Measurements from ENCODE around the gene ALOX5AP. TPM values are rescaled to one million over a fixed set of nuclear protein-coding genes. Genes with fewer than 3 reads are reported as not detected.

The ALOX5AP gene
- total and polyA plus RNA-seq, 4 donors: 17.9 to 753 (median 111) TPM

- Histone ChIP-seq H3K27me3 (ENCODE audit: control insufficient read depth in 3 of 3, insufficient read depth in 3 of 3, low read length in 2 of 3) (no peaks in the 10 kb centered on the region), H3K27ac (ENCODE audit: low read depth in 1 of 2, low read length in 1 of 2) (no peak overlapping the region), H3K9me3 (ENCODE audit: control insufficient read depth in 4 of 4, insufficient read depth in 3 of 4, low read length in 3 of 4) (peaks cover 0 to 2% (median 0%) of the 10 kb centered on the region in 4 donors), H3K36me3 (ENCODE audit: control insufficient read depth in 4 of 4, insufficient read depth in 4 of 4, low read length in 4 of 4) (no peaks in the 10 kb centered on the region), H3K4me3 (no peak overlapping the region), H3K9ac (ENCODE audit: insufficient read depth in 1 of 2, low read length in 2 of 2) (no peak overlapping the region), H3K4me1 (ENCODE audit: control insufficient read depth in 5 of 5, insufficient read depth in 5 of 5, low read length in 5 of 5) (peaks cover 0 to 30% (median 9%) of the 10 kb centered on the region in 5 donors)
- peak in 1 of 3 donors; percentile 59 for DNase-seq
- no peak for ATAC-seq (ENCODE audit: insufficient read depth, low FRiP score)
- TF ChIP-seq, protein P1, sequence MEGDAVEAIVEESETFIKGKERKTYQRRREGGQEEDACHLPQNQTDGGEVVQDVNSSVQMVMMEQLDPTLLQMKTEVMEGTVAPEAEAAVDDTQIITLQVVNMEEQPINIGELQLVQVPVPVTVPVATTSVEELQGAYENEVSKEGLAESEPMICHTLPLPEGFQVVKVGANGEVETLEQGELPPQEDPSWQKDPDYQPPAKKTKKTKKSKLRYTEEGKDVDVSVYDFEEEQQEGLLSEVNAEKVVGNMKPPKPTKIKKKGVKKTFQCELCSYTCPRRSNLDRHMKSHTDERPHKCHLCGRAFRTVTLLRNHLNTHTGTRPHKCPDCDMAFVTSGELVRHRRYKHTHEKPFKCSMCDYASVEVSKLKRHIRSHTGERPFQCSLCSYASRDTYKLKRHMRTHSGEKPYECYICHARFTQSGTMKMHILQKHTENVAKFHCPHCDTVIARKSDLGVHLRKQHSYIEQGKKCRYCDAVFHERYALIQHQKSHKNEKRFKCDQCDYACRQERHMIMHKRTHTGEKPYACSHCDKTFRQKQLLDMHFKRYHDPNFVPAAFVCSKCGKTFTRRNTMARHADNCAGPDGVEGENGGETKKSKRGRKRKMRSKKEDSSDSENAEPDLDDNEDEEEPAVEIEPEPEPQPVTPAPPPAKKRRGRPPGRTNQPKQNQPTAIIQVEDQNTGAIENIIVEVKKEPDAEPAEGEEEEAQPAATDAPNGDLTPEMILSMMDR (IDR thresholded peaks at IDR 0.05; ENCODE audit: control extremely low read depth, extremely low read depth): no peak
- WGBS, 2 donors: 15 to 22% methylated on average over 3 of the region's 3 CpGs
These were observed 71.4 kb downstream of the ALOX5AP start for GRCh38 chr13:30806784-30807183.

- Histone ChIP-seq H3K27me3 (ENCODE audit: control insufficient read depth in 3 of 3, insufficient read depth in 3 of 3, low read length in 2 of 3) (no peaks in the 10 kb centered on the region), H3K27ac (ENCODE audit: low read depth in 1 of 2, low read length in 1 of 2) (no peak overlapping the region), H3K9me3 (ENCODE audit: control insufficient read depth in 4 of 4, insufficient read depth in 3 of 4, low read length in 3 of 4) (peaks cover 0 to 2% (median 0%) of the 10 kb centered on the region in 4 donors), H3K9ac (ENCODE audit: insufficient read depth in 1 of 2, low read length in 2 of 2) (no peak overlapping the region), H3K4me3 (no peak overlapping the region), H3K4me1 (ENCODE audit: control insufficient read depth in 5 of 5, insufficient read depth in 5 of 5, low read length in 5 of 5) (peaks cover 0 to 30% (median 9%) of the 10 kb centered on the region in 5 donors), H3K36me3 (ENCODE audit: control insufficient read depth in 4 of 4, insufficient read depth in 4 of 4, low read length in 4 of 4) (no peaks in the 10 kb centered on the region)
- DNase-seq (no peak), ATAC-seq (ENCODE audit: insufficient read depth, low FRiP score) (no peak)
- 92 to 94% methylated on average over 4 of the region's 4 CpGs for WGBS, 2 donors
- TF ChIP-seq, protein P1 (IDR thresholded peaks at IDR 0.05; ENCODE audit: control extremely low read depth, extremely low read depth): no peak
These were observed 72.0 kb downstream of the ALOX5AP start for GRCh38 chr13:30807392-30807791.

GRCh38 chr13:30808600-30808999 is 73.3 kb downstream of the ALOX5AP start:
- WGBS, 2 donors: 69 to 71% methylated on average over 2 of the region's 2 CpGs
- peaks cover 0 to 2% (median 0%) of the 10 kb centered on the region in 4 donors for H3K9me3 ChIP-seq (ENCODE audit: control insufficient read depth in 4 of 4, insufficient read depth in 3 of 4, low read length in 3 of 4)
- TF ChIP-seq, protein P1 (IDR thresholded peaks at IDR 0.05; ENCODE audit: control extremely low read depth, extremely low read depth): no peak

DNA sequence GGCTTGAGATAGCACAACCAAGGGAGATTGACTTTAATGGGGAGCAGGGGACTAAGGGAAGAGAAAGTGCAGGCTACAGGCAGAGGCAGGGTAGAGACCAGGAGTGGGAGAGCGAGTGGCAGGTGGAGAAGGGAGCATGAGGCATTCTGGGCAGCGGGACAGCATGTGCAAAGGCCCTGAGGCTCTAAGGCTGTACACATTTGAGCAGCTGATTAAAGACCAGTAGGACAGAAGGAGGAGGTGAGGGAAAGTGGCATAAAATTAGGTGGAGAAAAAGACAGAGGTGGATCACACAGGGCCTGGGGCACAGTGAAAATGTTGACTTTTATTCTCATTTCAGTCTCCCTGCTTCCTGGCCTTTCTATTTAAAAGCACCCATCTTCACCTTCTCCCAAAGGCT is 74.4 kb downstream of the ALOX5AP start:
- H3K36me3 ChIP-seq (ENCODE audit: control insufficient read depth in 4 of 4, insufficient read depth in 4 of 4, low read length in 4 of 4): no peaks in the 10 kb centered on the region
- H3K9ac ChIP-seq (ENCODE audit: insufficient read depth in 1 of 2, low read length in 2 of 2): no peak overlapping the region
- no peak for DNase-seq
- H3K27me3 ChIP-seq (ENCODE audit: control insufficient read depth in 3 of 3, insufficient read depth in 3 of 3, low read length in 2 of 3): no peaks in the 10 kb centered on the region
- TF ChIP-seq, protein P1 (IDR thresholded peaks at IDR 0.05; ENCODE audit: control extremely low read depth, extremely low read depth): no peak
- ATAC-seq (ENCODE audit: insufficient read depth, low FRiP score): no peak
- 97 to 100% methylated on average over 2 of the region's 2 CpGs for WGBS, 2 donors
- peaks cover 0 to 2% (median 0%) of the 10 kb centered on the region in 4 donors for H3K9me3 ChIP-seq (ENCODE audit: control insufficient read depth in 4 of 4, insufficient read depth in 3 of 4, low read length in 3 of 4)
- peaks cover 0 to 11% (median 4%) of the 10 kb centered on the region in 5 donors for H3K4me1 ChIP-seq (ENCODE audit: control insufficient read depth in 5 of 5, insufficient read depth in 5 of 5, low read length in 5 of 5)
- H3K27ac ChIP-seq (ENCODE audit: low read depth in 1 of 2, low read length in 1 of 2): no peak overlapping the region
- no peak overlapping the region for H3K4me3 ChIP-seq

More at GRCh38 chr13:30808600-30808999, 73.3 kb downstream of the ALOX5AP start:
- H3K9ac ChIP-seq (ENCODE audit: insufficient read depth in 1 of 2, low read length in 2 of 2): no peak overlapping the region
- no peak overlapping the region for H3K27ac ChIP-seq (ENCODE audit: low read depth in 1 of 2, low read length in 1 of 2)
- no peaks in the 10 kb centered on the region for H3K27me3 ChIP-seq (ENCODE audit: control insufficient read depth in 3 of 3, insufficient read depth in 3 of 3, low read length in 2 of 3)
- H3K4me3 ChIP-seq: no peak overlapping the region
- peaks cover 0 to 20% (median 4%) of the 10 kb centered on the region in 5 donors for H3K4me1 ChIP-seq (ENCODE audit: control insufficient read depth in 5 of 5, insufficient read depth in 5 of 5, low read length in 5 of 5)
- no peaks in the 10 kb centered on the region for H3K36me3 ChIP-seq (ENCODE audit: control insufficient read depth in 4 of 4, insufficient read depth in 4 of 4, low read length in 4 of 4)
- ATAC-seq (ENCODE audit: insufficient read depth, low FRiP score): no peak
- DNase-seq: no peak

Data from lung (tissue), 12 donors.